ENCODE measurements around the gene ADAMTSL1.

ADAMTSL1 gene

GRCh38 chr9:18675332-18675731, 201.4 kb downstream of the ADAMTSL1 start:
- DNase-seq = no peak

- DNase-seq = no peak
These were observed 202.0 kb downstream of the ADAMTSL1 start for GRCh38 chr9:18675973-18676372.

GRCh38 chr9:18676525-18676924, 202.6 kb downstream of the ADAMTSL1 start:
- DNase-seq = no peak

GRCh38 chr9:18678821-18679590, 205.1 kb downstream of the ADAMTSL1 start:
- no peak for DNase-seq

GRCh38 chr9:18682907-18683306, 209.0 kb downstream of the ADAMTSL1 start:
- no peak for DNase-seq

GRCh38 chr9:18683312-18683711, 209.4 kb downstream of the ADAMTSL1 start:
- no peak for DNase-seq

- no peak for DNase-seq
These were observed 209.9 kb downstream of the ADAMTSL1 start for GRCh38 chr9:18683851-18684250.

GRCh38 chr9:18684593-18685317, 210.8 kb downstream of the ADAMTSL1 start:
- DNase-seq = no peak

- DNase-seq = no peak
These were observed 214.9 kb downstream of the ADAMTSL1 start for GRCh38 chr9:18688581-18689565.

- DNase-seq = no peak
These were observed 216.0 kb downstream of the ADAMTSL1 start for GRCh38 chr9:18689921-18690320.

GRCh38 chr9:18692268-18692667, 218.3 kb downstream of the ADAMTSL1 start:
- DNase-seq = no peak

GRCh38 chr9:18692962-18693361, 219.0 kb downstream of the ADAMTSL1 start:
- DNase-seq = no peak

GRCh38 chr9:18694959-18695668, 221.2 kb downstream of the ADAMTSL1 start:
- no peak for DNase-seq

GRCh38 chr9:18698992-18699391, 225.0 kb downstream of the ADAMTSL1 start:
- DNase-seq = no peak

GRCh38 chr9:18699764-18700163, 225.8 kb downstream of the ADAMTSL1 start:
- no peak for DNase-seq

GRCh38 chr9:18700714-18701113, 226.8 kb downstream of the ADAMTSL1 start:
- DNase-seq = no peak

GRCh38 chr9:18703151-18703900, 229.4 kb downstream of the ADAMTSL1 start:
- DNase-seq = no peak

- no peak for DNase-seq
These were observed 230.0 kb downstream of the ADAMTSL1 start for GRCh38 chr9:18703901-18704379.

GRCh38 chr9:18705796-18706392, 231.9 kb downstream of the ADAMTSL1 start:
- DNase-seq = no peak

GRCh38 chr9:18706648-18707047, 232.7 kb downstream of the ADAMTSL1 start:
- DNase-seq = no peak

GRCh38 chr9:18707061-18707461, 233.1 kb downstream of the ADAMTSL1 start:
- DNase-seq = no peak

Data from suppressor macrophage treated with lipopolysaccharide for 1 hour (primary cell).